ENCODE results near the gene NEU3. TPM values are rescaled to one million over a fixed set of nuclear protein-coding genes. Genes with fewer than 3 reads are reported as not detected.
"Not testable (repeated sequence)": the region's sequence is repeated elsewhere in the genome, so short reads cannot be mapped to it uniquely, and the experiment has no call there.

The NEU3 gene
- total RNA-seq, 2 donors from 2014 or later: 3.0 to 8.4 TPM

- no peaks in the 10 kb centered on the region for H3K36me3 ChIP-seq
- H3K4me1 ChIP-seq: peaks cover 0 to 55% of the 10 kb centered on the region in 2 donors
- no peaks in the 10 kb centered on the region for H3K27me3 ChIP-seq
- H3K4me3 ChIP-seq: no peak overlapping the region
- DNase-seq (ENCODE audit: low spot score): no peak
- TF ChIP-seq CTCF (IDR thresholded peaks at IDR 0.05): no peak
- H3K9me3 ChIP-seq: no peaks in the 10 kb centered on the region
- H3K27ac ChIP-seq: peak overlapping the region; percentile 5 to 35
Observed at GRCh38 chr11:74956397-74957015, 32.2 kb upstream of the NEU3 start.

DNA sequence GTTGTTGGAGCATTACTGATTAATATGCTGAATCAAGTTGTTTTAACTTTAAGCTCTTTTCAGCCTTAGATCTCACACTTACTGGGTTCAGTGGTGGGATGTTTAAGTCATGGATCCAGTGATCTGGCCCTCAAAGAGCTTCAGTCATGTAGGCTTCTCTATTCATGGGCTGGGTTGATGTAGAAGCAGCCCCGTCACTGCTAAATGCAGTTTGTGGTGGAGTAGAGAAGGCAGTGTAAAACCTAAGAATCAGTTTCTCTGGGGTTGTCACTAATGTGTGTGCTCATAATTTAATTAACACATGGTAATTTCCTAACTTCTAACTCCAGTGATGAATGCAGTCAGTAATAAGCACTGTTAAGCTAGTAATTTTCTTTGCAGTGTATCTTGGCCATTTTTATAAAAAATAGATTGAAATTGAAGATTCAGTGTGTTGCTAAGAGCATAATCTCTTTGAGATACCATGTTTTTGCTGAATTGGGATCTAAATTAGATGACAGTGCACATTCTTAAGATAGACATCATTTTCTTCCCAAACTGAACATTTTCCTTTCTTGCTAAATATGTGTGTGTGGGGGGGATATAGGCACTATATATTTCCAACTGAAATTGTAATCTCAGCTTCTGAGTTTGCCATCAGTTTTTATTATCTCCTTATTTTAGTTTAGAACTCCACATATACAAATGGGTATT, 30.6 kb upstream of the NEU3 start:
- Histone ChIP-seq H3K9me3 (no peaks in the 10 kb centered on the region), H3K4me3 (no peak overlapping the region), H3K4me1 (peaks cover 0 to 48% of the 10 kb centered on the region in 2 donors), H3K27ac (no peak overlapping the region), H3K36me3 (no peaks in the 10 kb centered on the region), H3K27me3 (no peaks in the 10 kb centered on the region)
- no peak for DNase-seq (ENCODE audit: low spot score)
- no peak for TF ChIP-seq CTCF (IDR thresholded peaks at IDR 0.05)

DNA sequence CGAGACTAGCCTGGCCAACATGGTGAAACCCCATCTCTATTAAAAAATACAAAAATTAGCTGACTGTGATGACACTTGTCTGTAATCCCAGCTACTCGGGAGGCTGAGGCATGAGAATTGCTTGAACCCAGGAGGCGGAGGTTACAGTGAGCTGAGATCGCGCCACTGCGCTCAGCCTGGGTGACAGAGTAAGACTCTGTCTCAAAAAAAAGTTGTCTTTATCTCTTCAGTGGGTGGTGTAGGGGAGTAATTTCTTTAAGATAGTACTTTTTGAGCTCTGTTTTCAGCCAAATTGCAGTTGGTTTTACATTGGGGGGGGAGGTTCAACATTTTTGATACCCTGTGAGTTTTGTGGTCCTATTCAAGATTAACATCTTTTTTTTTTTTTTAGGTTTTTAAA, 28.6 kb upstream of the NEU3 start:
- H3K27ac ChIP-seq; DNase-seq (ENCODE audit: low spot score); H3K4me3 ChIP-seq; H3K9me3 ChIP-seq; H3K36me3 ChIP-seq; H3K27me3 ChIP-seq: not testable (repeated sequence)
- peaks cover 0 to 55% of the 10 kb centered on the region in 2 donors for H3K4me1 ChIP-seq

GRCh38 chr11:74966651-74967050, 22.1 kb upstream of the NEU3 start:
- TF ChIP-seq CTCF (IDR thresholded peaks at IDR 0.05): no peak
- no peak for DNase-seq (ENCODE audit: low spot score)

GRCh38 chr11:74970852-74971395, 17.8 kb upstream of the NEU3 start:
- H3K9me3 ChIP-seq: no peaks in the 10 kb centered on the region
- no peaks in the 10 kb centered on the region for H3K27me3 ChIP-seq
- H3K27ac ChIP-seq: no peak overlapping the region
- no peak overlapping the region for H3K4me3 ChIP-seq
- DNase-seq (ENCODE audit: low spot score): no peak
- H3K4me1 ChIP-seq: no peaks in the 10 kb centered on the region
- H3K36me3 ChIP-seq: peaks cover 30% of the 10 kb centered on the region
- TF ChIP-seq CTCF (IDR thresholded peaks at IDR 0.05): no peak

More at GRCh38 chr11:74966651-74967050, 22.1 kb upstream of the NEU3 start:
- H3K9me3 ChIP-seq: no peaks in the 10 kb centered on the region
- peaks cover 19% of the 10 kb centered on the region for H3K36me3 ChIP-seq
- H3K27ac ChIP-seq: no peak overlapping the region
- no peaks in the 10 kb centered on the region for H3K27me3 ChIP-seq
- no peak overlapping the region for H3K4me3 ChIP-seq
- H3K4me1 ChIP-seq: peaks cover 0 to 8% of the 10 kb centered on the region in 2 donors

DNA sequence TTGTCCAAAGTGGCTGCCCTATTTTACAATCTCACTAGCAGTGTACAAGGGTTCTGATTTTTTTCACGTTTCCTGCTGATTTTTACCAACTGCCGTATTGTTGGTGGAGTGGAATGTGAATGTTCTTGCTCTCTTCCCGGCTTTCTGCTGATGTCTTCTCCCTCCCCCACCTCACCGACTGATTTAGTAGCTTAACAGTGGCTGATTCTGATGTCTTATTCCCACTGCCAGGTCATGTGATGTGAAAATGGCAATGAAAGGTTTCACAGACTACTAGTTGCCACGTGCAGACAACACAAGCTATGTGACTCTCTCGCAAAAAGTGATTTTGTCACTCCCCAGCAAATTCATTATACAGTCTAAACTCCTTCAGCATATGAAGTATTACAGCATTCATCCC, 17.3 kb upstream of the NEU3 start:
- Histone ChIP-seq H3K4me1 (no peaks in the 10 kb centered on the region), H3K9me3 (no peaks in the 10 kb centered on the region), H3K4me3 (no peak overlapping the region), H3K27ac (no peak overlapping the region), H3K36me3 (peaks cover 35% of the 10 kb centered on the region), H3K27me3 (no peaks in the 10 kb centered on the region)
- TF ChIP-seq CTCF (IDR thresholded peaks at IDR 0.05): no peak
- no peak for DNase-seq (ENCODE audit: low spot score)

All from right atrium auricular region (tissue), 2 donors.